ENCODE data around the gene USP24. TPM values are rescaled to one million over a fixed set of nuclear protein-coding genes. Genes with fewer than 3 reads are reported as not detected.

The USP24 gene
- total RNA-seq, 1 experiment from 2014 or later: 35.3 TPM

- no peak overlapping the region for H2AK5ac ChIP-seq (ENCODE audit: insufficient read length, low read length)
- H3K23ac ChIP-seq (ENCODE audit: insufficient read length, low read depth, low read length): no peak overlapping the region
- H4K5ac ChIP-seq (ENCODE audit: insufficient read length, low read depth, low read length): no peak overlapping the region
- H3K9ac ChIP-seq (ENCODE audit: extremely low read depth, insufficient read length, low read length): no peak overlapping the region
- H2BK120ac ChIP-seq (ENCODE audit: low read depth, low read length, poor library complexity, severe bottlenecking): no peak overlapping the region
- no peak overlapping the region for H3K27ac ChIP-seq (ENCODE audit: insufficient read length, low read depth, low read length)
- H3K4ac ChIP-seq (ENCODE audit: low read depth, low read length): no peak overlapping the region
- peaks cover 8 to 79% (median 39%) of the 10 kb centered on the region in 3 experiments; a peak in 6 of 7 replicates for H3K36me3 Mint-ChIP-seq (ENCODE audit: insufficient read depth in 1 of 3, low read depth in 3 of 3)
- H3K9me3 ChIP-seq (ENCODE audit: control insufficient read depth, low read depth, low read length): no peaks in the 10 kb centered on the region
- H2BK20ac ChIP-seq (ENCODE audit: low read depth, low read length, poor library complexity, severe bottlenecking): no peak overlapping the region
- H4K91ac ChIP-seq (ENCODE audit: insufficient read length, low read depth, low read length): no peak overlapping the region
- WGBS (ENCODE audit: extremely low coverage, insufficient read length, low lambda C conversion rate): no CpG with 5 or more reads among the region's 4 CpGs
- H3K79me2 ChIP-seq (ENCODE audit: insufficient read depth, low read length): no peaks in the 10 kb centered on the region
- H2BK12ac ChIP-seq (ENCODE audit: insufficient read length, low read depth, low read length): no peak overlapping the region
- H3K14ac ChIP-seq (ENCODE audit: insufficient read depth, low read length): no peak overlapping the region
- H3K9me3 Mint-ChIP-seq: no peaks in the 10 kb centered on the region
- no peaks in the 10 kb centered on the region for H3K27me3 Mint-ChIP-seq (ENCODE audit: low read depth)
- H3K27ac Mint-ChIP-seq: no peak overlapping the region
- H4K8ac ChIP-seq (replicated peaks; ENCODE audit: insufficient read length, low read depth, low read length): no peak overlapping the region
- H2BK15ac ChIP-seq (ENCODE audit: low read depth, low read length): no peak overlapping the region
- H3K56ac ChIP-seq (ENCODE audit: insufficient read length, low read depth, low read length): no peak overlapping the region
- H2AFZ ChIP-seq (ENCODE audit: low read length): no peak overlapping the region
- no peak overlapping the region for H3K4me2 ChIP-seq (ENCODE audit: insufficient read depth, insufficient read length, low read length)
- H3K18ac ChIP-seq (ENCODE audit: insufficient read length, low read depth, low read length): no peak overlapping the region
- TF ChIP-seq CTCF (conservative IDR thresholded peaks at IDR 0.05): no peak
- no peak overlapping the region for H2BK5ac ChIP-seq (ENCODE audit: insufficient read length, low read length)
- H3K4me3 Mint-ChIP-seq: no peak overlapping the region
- no peaks in the 10 kb centered on the region for H3K23me2 ChIP-seq (ENCODE audit: insufficient read length, low read depth, low read length, poor library complexity, severe bottlenecking)
- H3T11ph ChIP-seq (ENCODE audit: low read length): no peak overlapping the region
- no peaks in the 10 kb centered on the region for H3K27me3 ChIP-seq (ENCODE audit: insufficient read depth, low read length)
- H3K4me1 ChIP-seq (ENCODE audit: insufficient read depth, low read length): no peaks in the 10 kb centered on the region
- H4K20me1 ChIP-seq (ENCODE audit: control insufficient read depth, insufficient read depth, insufficient read length): peaks cover 2% of the 10 kb centered on the region
- no peaks in the 10 kb centered on the region for H3K4me1 Mint-ChIP-seq
- peak; percentile 23 for DNase-seq
- no peaks in the 10 kb centered on the region for H3K79me1 ChIP-seq (ENCODE audit: insufficient read depth, low read depth, low read length, poor library complexity, severe bottlenecking)
Measured at GRCh38 chr1:55061706-55062321, 153.3 kb downstream of the USP24 start.

All from H9 (cell line).